Activated CD4-positive, alpha-beta T cell treated with anti-CD3 and anti-CD28 coated beads, Interleukin-2, Interleukin-6, amounts not matched to agents 100 ng/mL and 50 ng/mL, durations not matched to agents 16 hours and 8 hours (primary cell): ENCODE measurements around the gene EGF.

ENCODE experiments used
- DNase-seq: peaks from one replicate; pipeline ENCODE4 v3.0.0-alpha.2; 2020

Gene EGF

GRCh38 chr4:109966891-109967481 is 54.3 kb downstream of the EGF start:
- no peak for DNase-seq

- peak; percentile 11 for DNase-seq
Measured at GRCh38 chr4:109967798-109968520, 55.3 kb downstream of the EGF start.

GRCh38 chr4:109969087-109969486 is 56.4 kb downstream of the EGF start:
- DNase-seq, result no peak

- no peak for DNase-seq
Measured at GRCh38 chr4:109969919-109970318, 57.2 kb downstream of the EGF start.

- DNase-seq, result no peak
Measured at GRCh38 chr4:109972786-109973528, 60.3 kb downstream of the EGF start.

GRCh38 chr4:109973529-109973905 is 60.8 kb downstream of the EGF start:
- DNase-seq, result no peak

GRCh38 chr4:109976189-109976588 is 63.5 kb downstream of the EGF start:
- no peak for DNase-seq

GRCh38 chr4:109977854-109978501 is 65.3 kb downstream of the EGF start:
- peak; percentile 12 for DNase-seq

- no peak for DNase-seq
Measured at GRCh38 chr4:109978704-109979454, 66.2 kb downstream of the EGF start.

GRCh38 chr4:109979920-109980717 is 67.4 kb downstream of the EGF start:
- no peak for DNase-seq

GRCh38 chr4:109981936-109982335 is 69.3 kb downstream of the EGF start:
- no peak for DNase-seq

GRCh38 chr4:109982521-109982920 is 69.8 kb downstream of the EGF start:
- DNase-seq, result no peak

- no peak for DNase-seq
Measured at GRCh38 chr4:109985993-109986974, 73.6 kb downstream of the EGF start.

GRCh38 chr4:109989044-109989443 is 76.4 kb downstream of the EGF start:
- DNase-seq, result no peak

GRCh38 chr4:109989618-109990017 is 76.9 kb downstream of the EGF start:
- no peak for DNase-seq

- DNase-seq, result no peak
Measured at GRCh38 chr4:109990261-109991257, 77.9 kb downstream of the EGF start.

- no peak for DNase-seq
Measured at GRCh38 chr4:109993116-109993515, 80.4 kb downstream of the EGF start.

GRCh38 chr4:109994415-109994827 is 81.7 kb downstream of the EGF start:
- peak; percentile 26 for DNase-seq

- no peak for DNase-seq
Measured at GRCh38 chr4:109996526-109996925, 83.8 kb downstream of the EGF start.
